Subcutaneous preadipocyte (primary cell): Measurements from ENCODE around the gene MFNG. TPM values are rescaled to one million over a fixed set of nuclear protein-coding genes. Genes with fewer than 3 reads are reported as not detected.

Experiments used
- total RNA-seq: library from RNA; depleted of rRNA; stranded (reverse); fragments of >200 nt; gene quantifications from 2 replicates; pipeline ENCODE4 v1.2.3, GENCODE V29; 2012

MFNG gene, protein sequence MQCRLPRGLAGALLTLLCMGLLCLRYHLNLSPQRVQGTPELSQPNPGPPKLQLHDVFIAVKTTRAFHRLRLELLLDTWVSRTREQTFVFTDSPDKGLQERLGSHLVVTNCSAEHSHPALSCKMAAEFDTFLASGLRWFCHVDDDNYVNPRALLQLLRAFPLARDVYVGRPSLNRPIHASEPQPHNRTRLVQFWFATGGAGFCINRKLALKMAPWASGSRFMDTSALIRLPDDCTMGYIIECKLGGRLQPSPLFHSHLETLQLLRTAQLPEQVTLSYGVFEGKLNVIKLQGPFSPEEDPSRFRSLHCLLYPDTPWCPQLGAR
- total RNA-seq = 0.59 TPM in 1 of 2 replicates, not detected in the other

DNA sequence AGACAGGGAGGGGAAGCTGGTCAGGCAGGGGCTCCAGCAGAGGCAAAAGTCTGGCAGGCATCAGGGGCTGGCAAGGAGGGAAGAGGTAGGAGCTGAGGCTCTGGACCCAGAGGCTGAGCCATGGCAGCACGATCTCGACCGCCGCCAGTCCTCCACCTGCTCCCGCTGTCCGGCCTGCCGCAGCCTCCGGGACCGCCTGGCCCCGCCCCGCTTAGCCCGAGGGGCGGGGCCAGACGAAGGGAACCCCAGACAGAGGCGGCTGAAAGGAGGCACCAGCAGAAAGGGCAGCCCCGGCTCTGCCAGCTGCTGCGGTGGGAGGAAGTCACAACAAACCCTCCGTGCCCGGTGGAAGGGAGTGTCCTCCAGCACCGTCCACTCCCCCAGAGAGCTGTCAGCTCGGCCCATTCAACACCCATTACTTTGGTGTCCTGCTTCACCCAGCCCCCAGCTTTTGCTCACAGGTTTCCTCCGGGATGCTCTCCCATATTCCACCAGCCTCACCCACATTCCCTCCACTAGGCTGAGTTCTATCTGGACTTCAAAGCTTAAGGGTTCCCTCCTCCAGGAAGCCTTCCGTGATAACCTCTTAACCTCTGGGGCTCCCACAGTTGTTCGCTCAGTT is at the start of gene MFNG:
Gene MFNG (minus strand): TSS at position 161 of the 622 bp plus-strand sequence. CDS start 207 bp downstream, outside the sequence.

GRCh38 chr22:37519268-37520195 is 33.3 kb upstream of the MFNG start, which contains the start of gene CARD10:
Gene CARD10, minus strand, starts transcription at chr22:37519415. Its CDS starts 215 bp downstream, at chr22:37519200.

DNA sequence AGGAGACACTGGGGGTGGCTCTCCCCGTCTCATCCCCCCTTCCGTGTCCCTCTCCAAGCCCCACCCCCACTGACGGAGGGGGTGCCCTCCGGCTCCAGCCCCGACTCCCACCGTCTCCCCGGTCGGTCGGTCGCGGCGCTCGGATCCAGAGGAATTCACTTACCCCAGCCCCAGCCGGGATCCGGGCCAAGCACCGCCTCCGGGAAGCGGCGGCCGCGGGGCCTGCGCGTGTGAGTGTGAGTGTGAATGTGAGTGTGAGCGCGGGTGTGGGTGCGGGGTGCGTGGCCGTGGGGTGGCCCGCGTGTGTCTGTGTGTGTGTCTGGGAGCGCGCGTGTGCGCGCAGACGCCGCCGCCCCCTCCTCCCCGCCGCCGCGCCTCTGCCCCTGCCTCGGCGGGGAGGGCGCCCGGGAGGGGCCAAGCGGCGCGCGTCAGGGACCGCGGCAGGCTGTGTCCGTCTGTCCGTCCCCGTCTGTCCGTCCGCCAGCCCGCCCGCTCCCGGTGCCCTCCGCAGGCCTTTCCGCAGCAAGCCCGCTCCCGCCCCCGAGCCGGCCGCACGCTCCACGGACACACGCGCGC is 59.0 kb downstream of the MFNG start, which contains the start of gene ELFN2:
Gene ELFN2 (minus strand): TSS at position 345 of the 576 bp plus-strand sequence. CDS start 51,945 bp downstream, outside the sequence.

Other genes with a start within 250 kb of the MFNG start
- 7.0 and 16.6 TPM in 2 replicates for gene RAC2, start 242.1 kb downstream of the MFNG start, total RNA-seq
- gene CYTH4, start 203.9 kb downstream of the MFNG start, total RNA-seq = under 0.01 and 0.59 TPM in 2 replicates
- 0.59 TPM in 1 of 2 replicates, not detected in the other for gene ELFN2, start 58.9 kb downstream of the MFNG start, total RNA-seq
- gene CARD10, start 33.0 kb upstream of the MFNG start, total RNA-seq = 17.3 and 32.1 TPM in 2 replicates
- gene CDC42EP1, start 74.1 kb upstream of the MFNG start, total RNA-seq = 23.9 and 26.5 TPM in 2 replicates
- gene LGALS2, start 93.7 kb upstream of the MFNG start, total RNA-seq = not detected in 2 replicates
- gene GGA1, start 122.5 kb upstream of the MFNG start, total RNA-seq = 35.6 and 58.8 TPM in 2 replicates
- gene SH3BP1, start 153.3 kb upstream of the MFNG start, total RNA-seq = 7.0 and 12.3 TPM in 2 replicates
- gene PDXP, start 172.3 kb upstream of the MFNG start, total RNA-seq = 10.7 and 16.0 TPM in 2 replicates
- gene LGALS1, start 189.3 kb upstream of the MFNG start, total RNA-seq = 3,847 and 6,336 TPM in 2 replicates
- 20.2 and 27.0 TPM in 2 replicates for gene NOL12, start 200.0 kb upstream of the MFNG start, total RNA-seq
- gene TRIOBP, start 210.7 kb upstream of the MFNG start, total RNA-seq = 191 and 224 TPM in 2 replicates